ENCODE measurements around the gene CTSL.

Gene CTSL

DNA sequence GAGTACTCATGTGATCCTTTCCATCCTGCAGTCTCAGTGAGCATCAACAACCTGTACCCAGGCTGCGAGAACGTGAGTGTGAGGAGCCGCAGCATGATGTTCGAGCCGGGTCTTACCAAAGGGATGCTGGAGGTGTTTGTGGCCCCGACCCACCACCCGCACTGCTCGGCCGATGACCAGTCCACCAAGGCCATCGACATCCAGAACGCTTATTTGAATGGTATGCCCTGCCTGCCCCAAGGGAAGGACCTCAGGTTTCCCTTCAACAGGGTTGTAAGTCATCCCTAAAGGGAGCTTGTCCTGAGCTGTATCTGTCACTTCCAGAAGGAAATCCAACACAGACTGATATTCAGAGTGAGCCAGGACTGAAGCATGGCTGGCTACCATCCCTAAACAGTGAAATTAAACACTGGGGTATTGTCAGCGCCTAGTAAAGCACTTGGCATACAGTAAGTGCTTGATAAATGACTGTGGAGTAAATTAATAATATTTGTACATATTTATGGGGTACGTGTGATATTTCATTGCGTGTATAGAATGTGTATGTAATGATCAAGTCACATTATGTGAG lies 39.3 kb upstream of the CTSL start:
- FAIRE-seq, result no peak
- TF ChIP-seq POLR2A (IDR thresholded peaks at IDR 0.05; ENCODE audit: low read depth, low read length), result no peak

DNA sequence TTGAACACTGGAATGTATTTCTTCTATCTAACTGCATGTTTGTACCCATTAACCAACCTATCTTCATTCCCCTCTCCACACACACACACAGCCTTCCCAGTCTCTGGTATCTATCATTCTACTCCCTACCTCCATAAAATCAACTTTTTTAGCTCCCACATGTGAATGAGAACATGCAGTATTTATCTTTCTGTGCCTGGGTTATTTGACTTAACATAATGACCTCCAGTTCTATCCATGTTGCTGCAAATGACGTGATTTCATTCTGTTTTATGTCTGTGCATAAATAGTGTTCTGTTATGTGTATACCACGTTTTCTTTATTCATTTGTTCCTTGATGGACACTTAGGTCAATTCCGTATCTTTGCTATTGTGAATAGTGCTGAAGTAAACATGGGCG lies 38.7 kb upstream of the CTSL start:
- DNase-seq (ENCODE audit: insufficient read length, low spot score), result no peak
- FAIRE-seq, result peak; percentile 27
- TF ChIP-seq POLR2A (IDR thresholded peaks at IDR 0.05; ENCODE audit: low read depth, low read length), result no peak

More for the DNA sequence above, 39.3 kb upstream of the CTSL start:
- no peak for DNase-seq (ENCODE audit: insufficient read length, low spot score)

DNA sequence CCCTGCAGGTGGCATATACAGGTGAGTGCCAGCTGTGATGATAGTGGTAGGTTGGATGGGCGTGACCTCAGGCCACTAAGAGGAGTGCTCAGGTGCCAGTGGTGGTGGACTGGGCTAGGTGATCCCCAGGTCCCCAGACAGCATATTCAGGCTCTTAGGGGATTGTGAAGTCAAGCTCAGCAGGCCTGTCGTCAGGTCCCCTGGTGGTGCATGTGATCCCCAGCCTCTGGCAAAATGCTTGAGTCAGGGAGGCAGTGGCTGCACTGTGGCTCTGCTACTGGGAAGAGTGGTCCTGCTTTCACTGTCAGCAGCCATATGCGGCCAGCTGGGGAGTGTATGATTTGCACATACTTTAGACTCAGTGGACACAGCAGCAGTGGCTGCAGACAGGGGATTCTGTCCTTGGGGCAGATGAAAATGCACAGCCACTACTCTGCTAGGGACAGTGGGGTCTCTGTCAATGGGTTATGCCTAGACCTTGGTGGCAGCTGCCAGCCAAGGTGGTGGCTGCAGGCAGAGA lies 31.6 kb upstream of the CTSL start:
- TF ChIP-seq POLR2A (IDR thresholded peaks at IDR 0.05; ENCODE audit: low read depth, low read length), result no peak
- FAIRE-seq (no peak), DNase-seq (ENCODE audit: insufficient read length, low spot score) (no peak)

DNA sequence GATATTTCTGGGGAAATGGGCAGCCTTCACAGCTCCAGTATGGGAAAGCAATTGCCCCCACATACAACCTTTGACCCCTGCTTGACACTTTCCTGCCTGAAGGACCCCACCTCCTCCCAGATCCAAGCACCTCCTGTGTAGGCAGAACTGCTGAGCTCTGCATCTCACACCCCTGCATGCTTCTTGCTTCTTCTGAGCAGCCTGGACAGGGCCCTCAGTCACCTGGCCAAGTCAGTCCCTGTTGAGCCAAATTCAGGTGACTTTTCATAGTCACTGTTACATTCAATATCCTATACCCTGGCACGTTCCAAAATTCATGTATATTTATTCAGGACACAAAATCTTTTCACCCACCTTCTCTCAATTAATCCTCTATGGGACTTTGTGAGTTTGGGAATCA lies 30.4 kb upstream of the CTSL start:
- FAIRE-seq, result no peak
- DNase-seq (ENCODE audit: insufficient read length, low spot score), result no peak
- no peak for TF ChIP-seq POLR2A (IDR thresholded peaks at IDR 0.05; ENCODE audit: low read depth, low read length)

GRCh38 chr9:87696641-87697040 lies 29.3 kb upstream of the CTSL start:
- no peak for FAIRE-seq
- no peak for DNase-seq (ENCODE audit: insufficient read length, low spot score)
- TF ChIP-seq POLR2A (IDR thresholded peaks at IDR 0.05; ENCODE audit: low read depth, low read length), result no peak

DNA sequence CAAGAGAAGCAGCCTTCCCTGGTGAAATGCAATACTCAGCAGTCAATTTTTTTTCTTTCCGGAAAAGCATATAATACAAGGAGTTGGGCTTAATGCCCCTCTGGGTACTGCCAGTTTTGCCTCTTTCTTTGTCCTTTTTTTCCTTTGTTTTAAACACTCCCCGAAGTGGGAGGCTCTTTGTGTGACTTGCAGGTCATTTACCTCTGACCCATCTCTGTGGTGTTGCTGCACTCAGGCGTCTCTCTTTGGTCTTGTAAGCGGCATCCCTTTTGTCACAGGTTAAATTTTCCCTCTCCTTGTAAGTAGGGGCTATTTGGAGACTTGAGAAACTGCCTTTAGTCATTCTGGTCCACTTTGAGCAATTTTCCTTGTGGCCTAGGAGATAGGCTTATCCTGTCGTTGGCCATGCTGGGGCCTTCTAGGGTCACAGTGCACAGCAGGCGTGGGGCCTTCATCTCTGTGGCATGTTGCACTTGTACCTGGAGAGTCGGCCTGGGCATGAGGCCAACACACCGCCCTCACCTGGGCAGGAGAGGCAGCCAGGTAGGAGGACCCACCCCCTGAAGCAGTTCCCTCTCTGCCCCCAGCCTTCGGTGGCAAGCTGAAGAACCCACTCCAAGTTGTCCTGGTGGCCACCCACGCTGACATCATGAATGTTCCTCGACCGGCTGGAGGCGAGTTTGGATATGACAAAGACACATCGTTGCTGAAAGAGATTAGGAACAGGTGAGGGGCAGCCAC lies 27.7 kb upstream of the CTSL start:
- no peak for FAIRE-seq
- no peak for DNase-seq (ENCODE audit: insufficient read length, low spot score)
- no peak for TF ChIP-seq POLR2A (IDR thresholded peaks at IDR 0.05; ENCODE audit: low read depth, low read length)

- no peak for FAIRE-seq
- no peak for DNase-seq (ENCODE audit: insufficient read length, low spot score)
- no peak for TF ChIP-seq POLR2A (IDR thresholded peaks at IDR 0.05; ENCODE audit: low read depth, low read length)
Observed at GRCh38 chr9:87699835-87700234, 26.1 kb upstream of the CTSL start.

GRCh38 chr9:87701491-87701890 lies 24.4 kb upstream of the CTSL start:
- FAIRE-seq, result no peak
- no peak for DNase-seq (ENCODE audit: insufficient read length, low spot score)
- TF ChIP-seq POLR2A (IDR thresholded peaks at IDR 0.05; ENCODE audit: low read depth, low read length), result no peak

GRCh38 chr9:87701931-87702421 lies 23.9 kb upstream of the CTSL start:
- FAIRE-seq, result no peak
- no peak for TF ChIP-seq POLR2A (IDR thresholded peaks at IDR 0.05; ENCODE audit: low read depth, low read length)
- no peak for DNase-seq (ENCODE audit: insufficient read length, low spot score)

- TF ChIP-seq POLR2A (IDR thresholded peaks at IDR 0.05; ENCODE audit: low read depth, low read length), result no peak
- no peak for FAIRE-seq
- DNase-seq (ENCODE audit: insufficient read length, low spot score), result no peak
Observed at GRCh38 chr9:87702921-87703320, 23.0 kb upstream of the CTSL start.

GRCh38 chr9:87703636-87704276 lies 22.2 kb upstream of the CTSL start:
- DNase-seq (ENCODE audit: insufficient read length, low spot score) (no peak), FAIRE-seq (no peak)
- no peak for TF ChIP-seq POLR2A (IDR thresholded peaks at IDR 0.05; ENCODE audit: low read depth, low read length)

DNA sequence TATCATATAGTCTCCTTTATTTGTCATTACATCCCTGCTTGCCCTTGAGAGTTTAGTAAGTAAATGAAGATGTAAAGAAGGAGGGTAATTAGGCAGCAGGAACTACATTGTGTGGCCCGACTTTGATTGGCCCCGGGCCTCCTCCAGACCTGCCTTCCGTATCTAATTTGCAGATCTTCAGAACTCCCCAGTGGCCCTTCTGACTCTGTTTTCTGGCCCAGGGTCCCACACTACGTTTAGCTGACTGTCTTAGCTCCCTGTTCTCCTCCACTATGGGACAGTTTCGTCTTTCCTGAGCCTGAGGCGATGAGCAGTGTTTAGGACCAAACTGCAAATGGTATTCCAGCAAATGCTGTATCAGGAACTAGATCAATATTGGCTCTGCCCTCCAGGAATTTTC lies 21.6 kb upstream of the CTSL start:
- DNase-seq (ENCODE audit: insufficient read length, low spot score) (no peak), FAIRE-seq (no peak)
- no peak for TF ChIP-seq POLR2A (IDR thresholded peaks at IDR 0.05; ENCODE audit: low read depth, low read length)

DNA sequence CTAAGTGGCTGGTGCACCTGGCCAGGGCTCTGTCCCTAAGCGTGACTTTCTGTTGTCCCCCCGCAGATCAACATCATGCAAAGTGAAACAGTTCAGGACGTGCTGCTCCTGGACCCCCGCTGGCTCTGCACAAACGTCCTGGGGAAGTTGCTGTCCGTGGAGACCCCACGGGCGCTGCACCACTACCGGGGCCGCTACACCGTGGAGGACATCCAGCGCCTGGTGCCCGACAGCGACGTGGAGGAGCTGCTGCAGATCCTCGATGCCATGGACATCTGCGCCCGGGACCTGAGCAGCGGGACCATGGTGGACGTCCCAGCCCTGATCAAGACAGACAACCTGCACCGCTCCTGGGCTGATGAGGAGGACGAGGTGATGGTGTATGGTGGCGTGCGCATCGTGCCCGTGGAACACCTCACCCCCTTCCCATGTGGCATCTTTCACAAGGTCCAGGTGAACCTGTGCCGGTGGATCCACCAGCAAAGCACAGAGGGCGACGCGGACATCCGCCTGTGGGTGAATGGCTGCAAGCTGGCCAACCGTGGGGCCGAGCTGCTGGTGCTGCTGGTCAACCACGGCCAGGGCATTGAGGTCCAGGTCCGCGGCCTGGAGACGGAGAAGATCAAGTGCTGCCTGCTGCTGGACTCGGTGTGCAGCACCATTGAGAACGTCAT lies 19.7 kb upstream of the CTSL start:
- DNase-seq (ENCODE audit: insufficient read length, low spot score) (no peak), FAIRE-seq (no peak)
- TF ChIP-seq POLR2A (IDR thresholded peaks at IDR 0.05; ENCODE audit: low read depth, low read length), result no peak

Measured in H54 (cell line).